HepG2 (cell line): ENCODE measurements around the gene KLF11. TPM values are rescaled to one million over a fixed set of nuclear protein-coding genes. Genes with fewer than 3 reads are reported as not detected.

Experiments used
- ESRRA ChIP-seq: sonication (generic); formaldehyde crosslinking; IDR thresholded peaks from 2 replicates; pipeline ENCODE4 v1.5.1; 2020; ENCODE audit warnings: mild to moderate bottlenecking, low read depth, missing genetic modification reagents
- HNF1B ChIP-seq: sonication (generic); formaldehyde crosslinking; IDR thresholded peaks from 2 replicates; pipeline ENCODE4 v1.5.1; 2020; ENCODE audit warnings: mild to moderate bottlenecking, moderate library complexity, missing genetic modification reagents
- KLF16 ChIP-seq, 2 experiments: sonication (generic) in 1 of 2; formaldehyde crosslinking in 1 of 2; IDR thresholded peaks; 2 replicates each; pipeline versions ENCODE4 v1.6.1 to v1.8.0; 2016 to 2023; ENCODE audit warnings: missing genetic modification reagents in 2 of 2, missing compliant biosample characterization in 1 of 2
- MIER3 ChIP-seq: IDR thresholded peaks from 2 replicates; pipeline ENCODE4 v1.6.1; 2016; ENCODE audit warnings: missing compliant biosample characterization, borderline replicate concordance
- NR2C2 ChIP-seq: sonication (generic); formaldehyde crosslinking; IDR thresholded peaks from 2 replicates; pipeline ENCODE4 v1.4.0; 2020; ENCODE audit warnings: missing genetic modification reagents, mild to moderate bottlenecking, moderate library complexity, borderline replicate concordance
- NRL ChIP-seq: sonication (generic); formaldehyde crosslinking; IDR thresholded peaks from 2 replicates; pipeline ENCODE4 v1.5.0; 2020; ENCODE audit warnings: missing genetic modification reagents, mild to moderate bottlenecking, moderate library complexity, borderline replicate concordance
- PRDM4 ChIP-seq: sonication (generic); formaldehyde crosslinking; IDR thresholded peaks from 2 replicates; pipeline ENCODE4 v1.9.0; 2021; ENCODE audit warnings: missing genetic modification reagents, borderline replicate concordance
- REST ChIP-seq, 2 experiments: IDR thresholded peaks; 2 replicates each; pipeline ENCODE4 v1.6.1; 2011 to 2012; ENCODE audit warnings: low read length in 2 of 2, borderline replicate concordance in 1 of 2, low read depth in 1 of 2, mild to moderate bottlenecking in 1 of 2, moderate library complexity in 1 of 2
- RFXANK ChIP-seq: IDR thresholded peaks from 2 replicates; pipeline ENCODE4 v1.6.1; 2016
- SMC3 ChIP-seq: IDR thresholded peaks from 2 replicates; pipeline ENCODE4 v1.6.1; 2011; ENCODE audit warnings: low read length, improper control_type of control experiment
- SYNCRIP ChIP-seq: fragments of 200-400 bp; formaldehyde crosslinking; IDR thresholded peaks from 2 replicates; pipeline ENCODE4 v1.6.1; 2018; ENCODE audit warnings: mild to moderate bottlenecking, low read depth, low read length; ENCODE audit not compliant: insufficient read depth
- TP53 ChIP-seq: sonication (generic); formaldehyde crosslinking; conservative IDR thresholded peaks from 2 replicates; pipeline ENCODE4 v1.4.0; 2020; ENCODE audit warnings: missing genetic modification reagents
- ZIK1 ChIP-seq: sonication (generic); formaldehyde crosslinking; IDR thresholded peaks from 2 replicates; pipeline ENCODE4 v1.5.0; 2020; ENCODE audit warnings: mild to moderate bottlenecking, low read depth, missing genetic modification reagents, borderline replicate concordance
- ZNF292 ChIP-seq: sonication (generic); formaldehyde crosslinking; IDR thresholded peaks from 2 replicates; pipeline ENCODE4 v1.8.1; 2022; ENCODE audit warnings: mild to moderate bottlenecking, low read depth, missing genetic modification reagents, borderline replicate concordance
- ZNF317 ChIP-seq: sonication (generic); formaldehyde crosslinking; IDR thresholded peaks from 2 replicates; pipeline ENCODE4 v1.5.0; 2020; ENCODE audit warnings: mild to moderate bottlenecking, missing genetic modification reagents
- ZNF383 ChIP-seq: sonication (generic); formaldehyde crosslinking; IDR thresholded peaks from 2 replicates; pipeline ENCODE4 v1.4.0; 2020; ENCODE audit warnings: missing genetic modification reagents, mild to moderate bottlenecking, borderline replicate concordance
- ZNF510 ChIP-seq: sonication (generic); formaldehyde crosslinking; IDR thresholded peaks from 2 replicates; pipeline ENCODE4 v1.4.0; 2020; ENCODE audit warnings: low read depth, mild to moderate bottlenecking, missing genetic modification reagents
- ZNF563 ChIP-seq: sonication (generic); formaldehyde crosslinking; IDR thresholded peaks from 2 replicates; pipeline ENCODE4 v1.8.0; 2022; ENCODE audit warnings: mild to moderate bottlenecking, moderate library complexity, missing genetic modification reagents
- ZNF879 ChIP-seq: sonication (generic); formaldehyde crosslinking; IDR thresholded peaks from 2 replicates; pipeline ENCODE4 v1.8.1; 2023; ENCODE audit warnings: missing genetic modification reagents
- polyA plus RNA-seq, 8 experiments: library from polyadenylated mRNA; depleted of rRNA in 3 of 8; stranded (reverse) in 7 of 8; unstranded in 1 of 8; fragments of >200 nt; fragmentation: Illumina TruSeq in 4 of 8; extraction: Trizol in 4 of 8; gene quantifications; 2 replicates each; pipeline versions ENCODE4 v1.2.1 to v1.2.3, GENCODE V29; 2011 to 2016; ENCODE audit warnings: low read depth in 4 of 8, missing spikeins in 1 of 8, mixed read lengths in 1 of 8; ENCODE audit not compliant: insufficient read depth in 1 of 8
- total RNA-seq, 5 experiments: library from RNA; depleted of rRNA; stranded (reverse); fragments of >200 nt; fragmentation: Illumina TruSeq; extraction: Trizol; gene quantifications; 2 replicates each; pipeline ENCODE4 v1.2.3, GENCODE V29; 2016; ENCODE audit warnings: low read depth in 1 of 5

KLF11 gene
- total and polyA plus RNA-seq, 2 of the 13 experiments (the other 11 are each of a cell fraction or from before 2014, with no cell fraction given) = 2.5 to 11.8 TPM

GRCh38 chr2:10042301-10043161, 819 bp upstream of the KLF11 start (continued):
- no peak for TF ChIP-seq ZNF383
- peak; percentile 56; the same call in 1 of the 2 replicates for TF ChIP-seq NR2C2 (CRISPR knock-in tag)
- peak; percentile 30; the same call in 1 of the 2 replicates for TF ChIP-seq ZNF292 (CRISPR knock-in tag)
- TF ChIP-seq HNF1B (CRISPR knock-in tag) = no peak; the same call in 1 of the 2 replicates
- no peak for TF ChIP-seq ZNF510
- no peak for TF ChIP-seq SMC3
- TF ChIP-seq KLF16 (CRISPR knock-in tag; IDR thresholded peaks at IDR 0.05) = 0 out of 4 replicates have a peak, but pooled peaks of 1 of the 2 experiments have one; percentile 49
- no peak for TF ChIP-seq REST (IDR thresholded peaks at IDR 0.05; ENCODE audit: borderline replicate concordance in 1 of 2, low read depth in 1 of 2, low read length in 2 of 2)
- no peak for TF ChIP-seq ZNF879 (CRISPR knock-in tag)
- TF ChIP-seq TP53 (CRISPR knock-in tag) = 0 out of 2 replicates have a peak, but pooled peaks have one; percentile 26
- no peak for TF ChIP-seq MIER3 (CRISPR knock-in tag)
- no peak for TF ChIP-seq ZIK1 (CRISPR knock-in tag)
- TF ChIP-seq RFXANK (CRISPR knock-in tag) = no peak
- no peak for TF ChIP-seq ZNF317 (CRISPR knock-in tag)
- TF ChIP-seq NRL (CRISPR knock-in tag) = no peak
- TF ChIP-seq ZNF563 (CRISPR knock-in tag) = no peak; the same call in 1 of the 2 replicates
- no peak for TF ChIP-seq PRDM4 (CRISPR knock-in tag)
- TF ChIP-seq SYNCRIP = no peak
- no peak; the same call in none of the 2 replicates for TF ChIP-seq ESRRA
